Measurements from ENCODE around the gene CAV2. TPM values are rescaled to one million over a fixed set of nuclear protein-coding genes. Genes with fewer than 3 reads are reported as not detected.

Gene CAV2
- total RNA-seq, 1 experiment from 2014 or later: 286 TPM

DNA sequence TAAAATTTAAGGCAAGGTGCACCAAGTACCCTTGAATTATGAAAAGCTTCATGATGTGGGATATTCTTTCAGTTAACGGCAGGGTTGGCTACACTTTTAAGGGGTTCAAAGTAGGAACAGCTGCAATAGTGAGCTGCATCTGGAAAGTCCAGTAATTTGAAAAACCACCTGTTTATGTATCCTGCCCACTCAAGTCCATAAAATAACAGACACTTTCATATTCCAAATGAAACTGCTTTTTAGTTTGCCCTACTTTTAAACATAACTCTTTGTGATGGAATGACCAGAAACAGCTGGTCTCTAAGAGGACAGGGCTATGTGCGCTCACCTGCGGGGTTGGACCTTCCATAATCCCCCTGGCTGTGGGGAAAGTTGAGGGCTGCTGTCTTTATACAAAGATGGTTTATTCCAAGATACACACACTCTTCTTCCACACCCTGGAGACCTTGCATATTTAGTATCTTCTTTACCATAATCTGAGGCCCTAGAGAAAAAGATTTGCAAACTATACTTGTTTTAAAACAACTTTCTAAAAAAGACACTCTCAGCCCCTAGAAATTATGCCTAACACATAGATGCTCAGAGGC, 32.7 kb downstream of the CAV2 start:
- no peaks in the 10 kb centered on the region for H3K27me3 ChIP-seq (replicated peaks; ENCODE audit: insufficient read depth, low read depth, low read length, poor library complexity)
- no TSS peak for BruUV-seq (replicated peaks)
- DNase-seq (ENCODE audit: low spot score): no peak
- TF ChIP-seq, protein P1, sequence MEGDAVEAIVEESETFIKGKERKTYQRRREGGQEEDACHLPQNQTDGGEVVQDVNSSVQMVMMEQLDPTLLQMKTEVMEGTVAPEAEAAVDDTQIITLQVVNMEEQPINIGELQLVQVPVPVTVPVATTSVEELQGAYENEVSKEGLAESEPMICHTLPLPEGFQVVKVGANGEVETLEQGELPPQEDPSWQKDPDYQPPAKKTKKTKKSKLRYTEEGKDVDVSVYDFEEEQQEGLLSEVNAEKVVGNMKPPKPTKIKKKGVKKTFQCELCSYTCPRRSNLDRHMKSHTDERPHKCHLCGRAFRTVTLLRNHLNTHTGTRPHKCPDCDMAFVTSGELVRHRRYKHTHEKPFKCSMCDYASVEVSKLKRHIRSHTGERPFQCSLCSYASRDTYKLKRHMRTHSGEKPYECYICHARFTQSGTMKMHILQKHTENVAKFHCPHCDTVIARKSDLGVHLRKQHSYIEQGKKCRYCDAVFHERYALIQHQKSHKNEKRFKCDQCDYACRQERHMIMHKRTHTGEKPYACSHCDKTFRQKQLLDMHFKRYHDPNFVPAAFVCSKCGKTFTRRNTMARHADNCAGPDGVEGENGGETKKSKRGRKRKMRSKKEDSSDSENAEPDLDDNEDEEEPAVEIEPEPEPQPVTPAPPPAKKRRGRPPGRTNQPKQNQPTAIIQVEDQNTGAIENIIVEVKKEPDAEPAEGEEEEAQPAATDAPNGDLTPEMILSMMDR (conservative IDR thresholded peaks at IDR 0.05; ENCODE audit: low read depth, low read length): no peak
- TF ChIP-seq EZH2 (IDR thresholded peaks at IDR 0.05; ENCODE audit: borderline replicate concordance, low read depth, low read length, poor library complexity, severe bottlenecking): no peak
- peak overlapping the region; percentile 90 for H3K4me3 ChIP-seq (ENCODE audit: low read depth, low read length, poor library complexity, severe bottlenecking)
- POLR2A ChIA-PET (ENCODE audit: low non-redundant PET): no interaction called here
- CTCF ChIA-PET: no interaction called here
- no peaks in the 10 kb centered on the region for H3K9me3 ChIP-seq (ENCODE audit: low read depth, low read length, poor library complexity, severe bottlenecking)
- H3K27ac ChIP-seq (ENCODE audit: low read depth, low read length, poor library complexity, severe bottlenecking): peak overlapping the region; percentile 64
- H3K36me3 ChIP-seq (ENCODE audit: insufficient read depth, low read length, poor library complexity, severe bottlenecking): peaks cover 95% of the 10 kb centered on the region
- peaks cover 49% of the 10 kb centered on the region for H3K4me1 ChIP-seq (ENCODE audit: insufficient read depth, low read length, poor library complexity, severe bottlenecking)
- intact Hi-C loops (cut with micrococcal nuclease; ENCODE audit: unreplicated experiment): loop anchor here (5.0 kb wide), 1 partner anchor 270 kb away; no protein-coding TSS in a partner anchor

DNA sequence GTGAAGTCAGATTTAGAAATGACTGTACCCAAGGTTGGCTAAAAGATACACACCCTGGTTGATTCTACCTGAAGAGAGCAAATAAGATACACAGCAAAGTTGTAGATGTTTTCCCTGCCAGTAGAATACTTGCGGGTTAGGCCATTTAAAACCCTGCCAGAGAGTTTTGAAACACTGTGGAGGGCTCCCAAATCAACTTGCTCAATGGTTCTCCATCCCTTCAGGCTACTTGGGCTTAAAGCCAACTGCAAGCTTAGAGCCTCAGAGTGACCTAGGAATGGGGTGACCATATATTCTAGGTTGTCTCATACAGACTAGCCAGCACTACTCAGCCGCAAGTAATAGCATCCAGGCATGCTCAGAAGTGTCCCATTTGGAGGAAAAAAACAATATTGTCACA, 35.3 kb downstream of the CAV2 start:
- peaks cover 95% of the 10 kb centered on the region for H3K36me3 ChIP-seq (ENCODE audit: insufficient read depth, low read length, poor library complexity, severe bottlenecking)
- CTCF ChIA-PET: no interaction called here
- BruUV-seq (replicated peaks): no TSS peak

DNA sequence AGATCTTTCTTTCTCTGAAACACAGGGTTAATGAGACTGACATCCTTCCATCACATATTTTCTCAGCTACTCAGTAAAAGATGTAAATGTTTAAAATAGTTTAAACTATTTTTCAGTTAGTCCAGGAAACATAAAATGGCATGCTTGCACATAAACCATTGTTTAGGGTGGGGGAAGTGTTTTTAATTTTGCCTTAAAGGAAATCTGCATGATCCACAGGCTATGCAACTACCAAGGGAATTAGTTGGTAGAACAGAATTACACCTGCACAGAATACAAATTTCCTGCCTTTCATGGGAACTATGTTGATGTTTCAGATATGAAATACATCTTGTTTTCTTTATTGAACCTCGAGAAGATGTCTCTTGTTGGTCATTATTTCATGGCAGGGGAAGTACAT, 35.9 kb downstream of the CAV2 start:
- peak overlapping the region; percentile 23 for H3K4me3 ChIP-seq (ENCODE audit: low read depth, low read length, poor library complexity, severe bottlenecking)
- H3K27ac ChIP-seq (ENCODE audit: low read depth, low read length, poor library complexity, severe bottlenecking): peak overlapping the region; percentile 64
- BruUV-seq (replicated peaks): no TSS peak
- POLR2A ChIA-PET (ENCODE audit: low non-redundant PET): no interaction called here
- H3K27me3 ChIP-seq (replicated peaks; ENCODE audit: insufficient read depth, low read depth, low read length, poor library complexity): no peaks in the 10 kb centered on the region
- intact Hi-C loops (cut with micrococcal nuclease; ENCODE audit: unreplicated experiment): no loop called here
- H3K4me1 ChIP-seq (ENCODE audit: insufficient read depth, low read length, poor library complexity, severe bottlenecking): peaks cover 82% of the 10 kb centered on the region
- CTCF ChIA-PET: no interaction called here
- TF ChIP-seq, protein P1 (conservative IDR thresholded peaks at IDR 0.05; ENCODE audit: low read depth, low read length): no peak
- TF ChIP-seq EZH2 (IDR thresholded peaks at IDR 0.05; ENCODE audit: borderline replicate concordance, low read depth, low read length, poor library complexity, severe bottlenecking): no peak
- no peak for DNase-seq (ENCODE audit: low spot score)
- peaks cover 95% of the 10 kb centered on the region for H3K36me3 ChIP-seq (ENCODE audit: insufficient read depth, low read length, poor library complexity, severe bottlenecking)
- no peaks in the 10 kb centered on the region for H3K9me3 ChIP-seq (ENCODE audit: low read depth, low read length, poor library complexity, severe bottlenecking)

More for the DNA sequence above, 35.3 kb downstream of the CAV2 start:
- Histone ChIP-seq H3K27ac (ENCODE audit: low read depth, low read length, poor library complexity, severe bottlenecking) (peak overlapping the region; percentile 64), H3K4me1 (ENCODE audit: insufficient read depth, low read length, poor library complexity, severe bottlenecking) (peaks cover 75% of the 10 kb centered on the region), H3K4me3 (ENCODE audit: low read depth, low read length, poor library complexity, severe bottlenecking) (peak overlapping the region; percentile 23), H3K9me3 (ENCODE audit: low read depth, low read length, poor library complexity, severe bottlenecking) (no peaks in the 10 kb centered on the region), H3K27me3 (replicated peaks; ENCODE audit: insufficient read depth, low read depth, low read length, poor library complexity) (no peaks in the 10 kb centered on the region)
- POLR2A ChIA-PET (ENCODE audit: low non-redundant PET): no interaction called here
- intact Hi-C loops (cut with micrococcal nuclease; ENCODE audit: unreplicated experiment): loop anchor here (5.0 kb wide), 1 partner anchor 268 kb away; no protein-coding TSS in a partner anchor
- no peak for TF ChIP-seq EZH2 (IDR thresholded peaks at IDR 0.05; ENCODE audit: borderline replicate concordance, low read depth, low read length, poor library complexity, severe bottlenecking)
- TF ChIP-seq, protein P1 (conservative IDR thresholded peaks at IDR 0.05; ENCODE audit: low read depth, low read length): no peak
- no peak for DNase-seq (ENCODE audit: low spot score)
